ENCODE results near the gene CYP4F2.

The CYP4F2 gene

DNA sequence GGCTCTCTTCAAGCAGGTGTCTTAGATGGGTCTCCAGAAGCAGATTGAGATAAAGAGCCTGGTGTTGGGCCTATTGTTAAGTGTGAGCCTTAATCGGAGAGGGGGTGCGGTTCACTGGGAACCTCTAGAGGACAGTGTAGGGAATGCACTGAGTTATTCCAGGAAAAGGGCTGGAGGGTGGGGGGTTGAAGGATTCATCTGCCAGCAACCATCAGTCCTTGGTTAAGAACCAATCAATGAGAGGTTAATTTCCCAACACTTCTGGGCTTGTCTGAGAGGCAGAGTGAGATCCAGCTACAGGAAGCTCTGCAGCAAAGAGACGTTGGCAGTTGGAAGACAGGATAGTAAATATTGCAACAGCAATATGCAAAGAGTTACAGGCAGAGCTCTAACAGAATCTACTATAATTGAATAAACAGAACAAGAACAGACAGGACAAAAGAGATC, 28.7 kb downstream of the CYP4F2 start:
- peak; percentile 93 for DNase-seq (ENCODE audit: low read depth)
- TF ChIP-seq, protein P1, sequence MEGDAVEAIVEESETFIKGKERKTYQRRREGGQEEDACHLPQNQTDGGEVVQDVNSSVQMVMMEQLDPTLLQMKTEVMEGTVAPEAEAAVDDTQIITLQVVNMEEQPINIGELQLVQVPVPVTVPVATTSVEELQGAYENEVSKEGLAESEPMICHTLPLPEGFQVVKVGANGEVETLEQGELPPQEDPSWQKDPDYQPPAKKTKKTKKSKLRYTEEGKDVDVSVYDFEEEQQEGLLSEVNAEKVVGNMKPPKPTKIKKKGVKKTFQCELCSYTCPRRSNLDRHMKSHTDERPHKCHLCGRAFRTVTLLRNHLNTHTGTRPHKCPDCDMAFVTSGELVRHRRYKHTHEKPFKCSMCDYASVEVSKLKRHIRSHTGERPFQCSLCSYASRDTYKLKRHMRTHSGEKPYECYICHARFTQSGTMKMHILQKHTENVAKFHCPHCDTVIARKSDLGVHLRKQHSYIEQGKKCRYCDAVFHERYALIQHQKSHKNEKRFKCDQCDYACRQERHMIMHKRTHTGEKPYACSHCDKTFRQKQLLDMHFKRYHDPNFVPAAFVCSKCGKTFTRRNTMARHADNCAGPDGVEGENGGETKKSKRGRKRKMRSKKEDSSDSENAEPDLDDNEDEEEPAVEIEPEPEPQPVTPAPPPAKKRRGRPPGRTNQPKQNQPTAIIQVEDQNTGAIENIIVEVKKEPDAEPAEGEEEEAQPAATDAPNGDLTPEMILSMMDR (IDR thresholded peaks at IDR 0.05; ENCODE audit: insufficient read depth, low read depth, low read length, missing control alignments) = peak; percentile 91
- no peak overlapping the region for H3K4me3 ChIP-seq (ENCODE audit: low read length)

DNA sequence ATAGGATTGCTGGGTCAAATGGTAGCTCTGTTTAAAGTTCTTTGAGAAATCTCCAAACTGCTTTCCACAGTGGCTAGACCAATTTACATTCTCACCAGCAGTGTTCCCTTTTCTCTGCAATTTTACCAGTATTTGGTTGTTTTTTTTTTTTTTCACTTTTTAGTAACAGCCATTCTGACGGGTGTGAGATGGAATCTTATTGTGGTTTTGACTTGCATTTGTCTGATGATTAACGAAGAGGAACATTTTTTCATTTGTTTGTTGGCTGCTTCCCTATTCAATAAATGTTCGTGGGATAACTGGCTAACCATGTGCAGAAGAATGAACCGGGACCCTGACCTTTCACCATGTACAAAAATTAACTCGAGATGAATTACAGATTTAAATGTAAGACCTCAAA, 31.2 kb downstream of the CYP4F2 start:
- TF ChIP-seq, protein P1 (IDR thresholded peaks at IDR 0.05; ENCODE audit: insufficient read depth, low read depth, low read length, missing control alignments) = no peak
- DNase-seq (ENCODE audit: low read depth) = no peak

DNA sequence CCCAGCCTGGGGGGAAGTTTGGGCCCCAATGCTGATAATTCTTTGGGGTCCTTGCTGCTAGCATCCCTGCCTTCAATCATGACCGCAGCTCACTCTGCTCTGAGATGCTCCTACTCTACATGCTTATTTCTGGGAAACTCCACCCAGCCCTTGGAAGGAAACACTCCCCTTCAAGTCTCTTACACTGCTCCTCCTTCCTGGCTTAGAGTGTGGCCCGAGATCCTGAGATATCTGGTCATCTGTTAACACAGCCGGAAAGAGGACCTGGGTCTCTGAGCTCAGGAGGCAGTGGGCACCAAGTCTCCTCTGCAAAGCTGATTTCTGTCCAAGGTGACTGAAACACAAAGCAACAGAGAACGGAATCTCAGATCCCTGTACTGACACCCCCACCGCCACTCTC, 33.0 kb downstream of the CYP4F2 start:
- TF ChIP-seq, protein P1 (IDR thresholded peaks at IDR 0.05; ENCODE audit: insufficient read depth, low read depth, low read length, missing control alignments) = no peak
- no peak for DNase-seq (ENCODE audit: low read depth)
- no peak overlapping the region for H3K4me3 ChIP-seq (ENCODE audit: low read length)

More for the DNA sequence above, 31.2 kb downstream of the CYP4F2 start:
- no peak overlapping the region for H3K4me3 ChIP-seq (ENCODE audit: low read length)

DNA sequence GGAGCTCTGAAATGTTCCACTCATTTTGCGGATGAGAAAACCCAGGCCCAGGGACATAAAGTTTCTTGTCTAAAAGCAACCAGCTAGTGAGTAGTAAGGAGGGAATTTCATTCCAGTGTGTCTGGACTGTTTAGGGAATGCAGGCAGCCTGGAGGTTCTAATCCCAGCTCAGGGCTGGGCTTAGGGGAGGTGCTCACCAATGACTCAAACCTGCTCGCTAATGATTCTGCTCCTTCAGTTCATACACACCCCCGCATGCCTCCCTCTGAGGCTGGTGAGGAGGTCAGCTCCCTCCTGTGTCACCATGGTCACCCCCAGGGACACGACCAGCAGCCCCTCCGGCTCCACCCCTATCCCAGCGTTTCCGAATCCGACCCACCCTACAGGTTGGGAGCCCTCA, 34.6 kb downstream of the CYP4F2 start:
- DNase-seq (ENCODE audit: low read depth) = peak; percentile 60
- H3K4me3 ChIP-seq (ENCODE audit: low read length) = no peak overlapping the region
- TF ChIP-seq, protein P1 (IDR thresholded peaks at IDR 0.05; ENCODE audit: insufficient read depth, low read depth, low read length, missing control alignments) = no peak

DNA sequence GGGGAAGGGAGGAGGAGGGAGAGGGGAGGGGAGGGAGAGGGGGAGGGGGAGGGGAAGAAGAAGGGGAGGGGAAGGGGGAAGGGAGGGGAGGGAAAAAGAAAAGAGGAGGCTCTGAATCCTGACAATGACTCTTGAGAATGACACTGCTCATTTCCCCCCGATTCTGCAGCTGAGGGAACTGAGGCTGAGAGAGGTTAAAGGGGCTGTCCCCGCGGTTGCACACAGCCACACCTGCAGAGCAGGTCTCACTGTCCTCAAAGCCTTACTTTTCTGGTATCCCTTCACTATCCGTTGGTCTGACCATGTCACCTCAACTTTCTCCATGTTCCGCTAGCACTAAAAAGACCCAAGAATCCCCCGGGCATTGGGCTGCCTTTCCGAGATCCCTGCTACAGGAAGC, 35.4 kb downstream of the CYP4F2 start:
- H3K4me3 ChIP-seq (ENCODE audit: low read length) = no peak overlapping the region
- TF ChIP-seq, protein P1 (IDR thresholded peaks at IDR 0.05; ENCODE audit: insufficient read depth, low read depth, low read length, missing control alignments) = no peak
- DNase-seq (ENCODE audit: low read depth) = no peak

DNA sequence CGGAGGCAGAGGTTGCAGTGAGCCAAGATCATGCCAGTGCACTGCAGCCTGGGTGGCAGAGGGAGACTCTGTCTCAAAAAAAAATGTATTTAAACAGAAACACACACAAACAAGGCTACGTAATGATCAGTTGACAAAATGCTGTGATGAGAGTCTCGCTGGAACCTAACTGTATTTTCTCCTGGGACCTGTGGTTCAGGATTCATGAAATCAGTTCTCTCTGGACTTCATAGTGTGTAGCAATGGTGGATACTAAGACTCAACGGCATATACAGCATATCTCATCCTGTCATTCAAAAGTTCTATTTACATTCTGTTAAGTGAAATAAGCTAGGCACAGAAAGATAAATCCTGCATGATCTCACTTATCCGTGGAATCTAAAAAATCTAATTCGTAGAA, 37.4 kb downstream of the CYP4F2 start:
- TF ChIP-seq, protein P1 (IDR thresholded peaks at IDR 0.05; ENCODE audit: insufficient read depth, low read depth, low read length, missing control alignments) = no peak

DNA sequence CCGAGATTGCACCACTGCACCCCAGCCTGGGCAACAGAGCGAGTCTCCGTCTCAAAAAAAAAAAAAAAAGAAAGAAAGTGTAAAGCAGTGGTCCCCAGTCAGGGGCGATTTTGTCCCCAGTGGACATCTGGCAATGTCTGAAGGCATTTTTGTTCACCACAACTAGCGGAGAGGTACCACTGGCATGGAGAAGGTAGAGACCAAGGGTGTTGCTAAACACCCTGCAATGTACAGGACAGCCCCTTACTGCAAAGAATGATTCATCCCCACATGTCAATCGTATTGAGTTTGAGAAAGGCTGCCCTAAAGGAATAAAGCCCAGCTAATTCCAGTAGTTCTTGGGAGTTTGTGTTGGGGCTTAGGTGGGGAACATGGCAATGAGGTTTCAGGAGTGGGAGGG, 38.7 kb downstream of the CYP4F2 start:
- DNase-seq (ENCODE audit: low read depth) = no peak
- no peak overlapping the region for H3K4me3 ChIP-seq (ENCODE audit: low read length)
- TF ChIP-seq, protein P1 (IDR thresholded peaks at IDR 0.05; ENCODE audit: insufficient read depth, low read depth, low read length, missing control alignments) = no peak

More for the DNA sequence above, 37.4 kb downstream of the CYP4F2 start:
- H3K4me3 ChIP-seq (ENCODE audit: low read length) = no peak overlapping the region
- DNase-seq (ENCODE audit: low read depth) = no peak

All from epithelial cell of esophagus (primary cell).